Activated CD8-positive, alpha-beta memory T cell treated with anti-CD3 and anti-CD28 coated beads for 36 hours (primary cell): ENCODE measurements around the gene CLCA1. TPM values are rescaled to one million over a fixed set of nuclear protein-coding genes. Genes with fewer than 3 reads are reported as not detected.

Source experiments
- CTCF ChIA-PET: fragments of 350-600 bp; sonication (Branson Sonifier 250); formaldehyde crosslinking; loops from one replicate; lab custom pipeline; 2021; ENCODE audit warnings: antibody characterized with exemption; lab: Charles Lee
- POLR2A ChIA-PET: fragments of 350-600 bp; sonication (Branson Sonifier 250); formaldehyde crosslinking; loops from one replicate; lab custom pipeline; 2021; ENCODE audit warnings: antibody characterized with exemption; lab: Charles Lee
- total RNA-seq, 2 experiments: library from RNA; stranded (reverse); gene quantifications; one replicate each; pipeline ENCODE4 v1.2.3, GENCODE V29; 2021

CLCA1 gene
- total RNA-seq, 2 experiments from 2014 or later = not detected

- POLR2A ChIA-PET = no interaction called here
- CTCF ChIA-PET = interaction anchor here (0.8 kb wide), 1 partner anchor 13 kb away, joined by 4 read pairs; no protein-coding TSS in a partner anchor
Measured at GRCh38 chr1:86460998-86461397, 7.7 kb upstream of the CLCA1 start.

- POLR2A ChIA-PET = no interaction called here
- CTCF ChIA-PET = interaction anchor here (0.8 kb wide), 1 partner anchor 13 kb away, joined by 4 read pairs; no protein-coding TSS in a partner anchor
Measured at GRCh38 chr1:86461482-86461881, 7.2 kb upstream of the CLCA1 start.

- CTCF ChIA-PET = no interaction called here
Measured at GRCh38 chr1:86464819-86465218, 3.9 kb upstream of the CLCA1 start.

GRCh38 chr1:86466109-86466844 lies 2.5 kb upstream of the CLCA1 start:
- POLR2A ChIA-PET = no interaction called here
- CTCF ChIA-PET = interaction anchor here (1.2 kb wide), 1 partner anchor 8 kb away, joined by 5 read pairs; no protein-coding TSS in a partner anchor

More at GRCh38 chr1:86464819-86465218, 3.9 kb upstream of the CLCA1 start:
- POLR2A ChIA-PET = no interaction called here

- ChIA-PET CTCF (no interaction called here), POLR2A (no interaction called here)
Measured at GRCh38 chr1:86466986-86467385, 1.7 kb upstream of the CLCA1 start.

- POLR2A ChIA-PET = no interaction called here
- CTCF ChIA-PET = no interaction called here
Measured at GRCh38 chr1:86470859-86471258, 2.1 kb downstream of the CLCA1 start.

GRCh38 chr1:86471291-86471690 lies 2.6 kb downstream of the CLCA1 start:
- ChIA-PET CTCF (no interaction called here), POLR2A (no interaction called here)

- POLR2A ChIA-PET = no interaction called here
- CTCF ChIA-PET = interaction anchor here (0.5 kb wide), 1 partner anchor 192 kb away, joined by 3 read pairs; no protein-coding TSS in a partner anchor
Measured at GRCh38 chr1:86472152-86472551, 3.4 kb downstream of the CLCA1 start.

- ChIA-PET CTCF (interaction anchor here (0.5 kb wide), 1 partner anchor 18 kb away, joined by 3 read pairs; no protein-coding TSS in a partner anchor), POLR2A (no interaction called here)
Measured at GRCh38 chr1:86472767-86473166, 4.0 kb downstream of the CLCA1 start.

GRCh38 chr1:86477256-86477655 lies 8.5 kb downstream of the CLCA1 start:
- POLR2A ChIA-PET = no interaction called here
- CTCF ChIA-PET = no interaction called here

GRCh38 chr1:86477682-86478081 lies 9.0 kb downstream of the CLCA1 start:
- ChIA-PET CTCF (no interaction called here), POLR2A (no interaction called here)

- CTCF ChIA-PET = no interaction called here
- POLR2A ChIA-PET = no interaction called here
Measured at GRCh38 chr1:86478416-86479156, 9.9 kb downstream of the CLCA1 start.

GRCh38 chr1:86481966-86482365 lies 13.2 kb downstream of the CLCA1 start:
- ChIA-PET CTCF (no interaction called here), POLR2A (no interaction called here)

GRCh38 chr1:86487131-86487810 lies 18.5 kb downstream of the CLCA1 start:
- CTCF ChIA-PET = interaction anchor here (5.8 kb wide), 1 partner anchor 13 kb away, joined by 18 read pairs; no protein-coding TSS in a partner anchor
- POLR2A ChIA-PET = no interaction called here

GRCh38 chr1:86487811-86488141 lies 19.0 kb downstream of the CLCA1 start:
- ChIA-PET CTCF (interaction anchor here (5.8 kb wide), 1 partner anchor 12 kb away, joined by 18 read pairs; no protein-coding TSS in a partner anchor), POLR2A (no interaction called here)

GRCh38 chr1:86489242-86489878 lies 20.6 kb downstream of the CLCA1 start:
- ChIA-PET CTCF (interaction anchor here (0.7 to 5.8 kb wide), 3 partner anchors 11 to 67 kb away, joined by 3 to 18 read pairs (median 4); no protein-coding TSS in a partner anchor), POLR2A (no interaction called here)

- ChIA-PET CTCF (interaction anchor here (1.6 to 5.8 kb wide), 2 partner anchors 9 to 11 kb away, joined by 4 to 18 read pairs; no protein-coding TSS in a partner anchor), POLR2A (no interaction called here)
Measured at GRCh38 chr1:86491171-86491950, 22.6 kb downstream of the CLCA1 start.

- ChIA-PET CTCF (interaction anchor here (1.4 to 1.8 kb wide), 2 partner anchors 109 to 113 kb away, joined by 4 to 5 read pairs; no protein-coding TSS in a partner anchor), POLR2A (no interaction called here)
Measured at GRCh38 chr1:86498281-86498680, 29.6 kb downstream of the CLCA1 start.
